ENCODE results near the gene C2CD2.
"Not testable (repeated sequence)": the region's sequence is repeated elsewhere in the genome, so short reads cannot be mapped to it uniquely, and the experiment has no call there.

The C2CD2 gene

GRCh38 chr21:41974752-41975053, 20.9 kb upstream of the C2CD2 start:
- DNase-seq (ENCODE audit: low read depth), result no peak

- no peak for DNase-seq (ENCODE audit: low read depth)
Measured at GRCh38 chr21:41973861-41974751, 20.3 kb upstream of the C2CD2 start.

GRCh38 chr21:41973427-41973831, 19.6 kb upstream of the C2CD2 start:
- DNase-seq (ENCODE audit: low read depth), result no peak

GRCh38 chr21:41972511-41973205, 18.8 kb upstream of the C2CD2 start:
- DNase-seq (ENCODE audit: low read depth), result no peak

GRCh38 chr21:41971891-41972290, 18.1 kb upstream of the C2CD2 start:
- no peak for DNase-seq (ENCODE audit: low read depth)

GRCh38 chr21:41970751-41971653, 17.2 kb upstream of the C2CD2 start:
- no peak for DNase-seq (ENCODE audit: low read depth)

GRCh38 chr21:41970106-41970391, 16.2 kb upstream of the C2CD2 start:
- no peak for DNase-seq (ENCODE audit: low read depth)

- no peak for DNase-seq (ENCODE audit: low read depth)
Measured at GRCh38 chr21:41967708-41968107, 13.9 kb upstream of the C2CD2 start.

GRCh38 chr21:41966872-41967621, 13.2 kb upstream of the C2CD2 start:
- DNase-seq (ENCODE audit: low read depth), result no peak

- no peak for DNase-seq (ENCODE audit: low read depth)
Measured at GRCh38 chr21:41966041-41966833, 12.4 kb upstream of the C2CD2 start.

GRCh38 chr21:41965461-41966013, 11.7 kb upstream of the C2CD2 start:
- DNase-seq (ENCODE audit: low read depth), result no peak

- no peak for DNase-seq (ENCODE audit: low read depth)
Measured at GRCh38 chr21:41965045-41965444, 11.2 kb upstream of the C2CD2 start.

- no peak for DNase-seq (ENCODE audit: low read depth)
Measured at GRCh38 chr21:41964171-41964570, 10.4 kb upstream of the C2CD2 start.

- no peak for DNase-seq (ENCODE audit: low read depth)
Measured at GRCh38 chr21:41962425-41962966, 8.7 kb upstream of the C2CD2 start.

- no peak for DNase-seq (ENCODE audit: low read depth)
Measured at GRCh38 chr21:41961753-41962152, 7.9 kb upstream of the C2CD2 start.

- DNase-seq (ENCODE audit: low read depth), result no peak
Measured at GRCh38 chr21:41961282-41961701, 7.5 kb upstream of the C2CD2 start.

GRCh38 chr21:41960386-41960785, 6.6 kb upstream of the C2CD2 start:
- DNase-seq (ENCODE audit: low read depth), result no peak

GRCh38 chr21:41959697-41960096, 5.9 kb upstream of the C2CD2 start:
- not testable (repeated sequence) for DNase-seq (ENCODE audit: low read depth)

GRCh38 chr21:41958886-41959563, 5.2 kb upstream of the C2CD2 start:
- DNase-seq (ENCODE audit: low read depth), result no peak

All from GM04504 (cell line).